Ishikawa (cell line): ENCODE results near the gene SPATA1.

Experiments used
- CEBPB ChIP-seq: IDR thresholded peaks from 2 replicates; pipeline ENCODE4 v1.6.1; 2012
- FOXM1 ChIP-seq: IDR thresholded peaks from 2 replicates; pipeline ENCODE4 v1.6.1; 2012; ENCODE audit warnings: low read depth, borderline replicate concordance
- MAX ChIP-seq: IDR thresholded peaks from 2 replicates; pipeline ENCODE4 v1.6.1; 2012
- NFIC ChIP-seq: IDR thresholded peaks from 2 replicates; pipeline ENCODE4 v1.6.1; 2012
- RAD21 ChIP-seq: IDR thresholded peaks from 2 replicates; pipeline ENCODE4 v1.6.1; 2012; ENCODE audit warnings: low read depth
- REST ChIP-seq: IDR thresholded peaks from 2 replicates; pipeline ENCODE4 v1.6.1; 2012; ENCODE audit warnings: low read depth, mild to moderate bottlenecking
- USF1 ChIP-seq: IDR thresholded peaks from 2 replicates; pipeline ENCODE4 v1.6.1; 2012
- YY1 ChIP-seq: IDR thresholded peaks from 2 replicates; pipeline ENCODE4 v1.6.1; 2012; ENCODE audit warnings: low read depth

GRCh38 chr1:84574936-84575335, 68.8 kb downstream of the SPATA1 start:
- TF ChIP-seq USF1 (no peak), CEBPB (no peak), RAD21 (no peak), REST (no peak), MAX (no peak), NFIC (no peak), FOXM1 (no peak), YY1 (no peak)
